Measurements from ENCODE around the gene CRCP.
A peak's percentile ranks its signal among the peaks of the same experiment; 100 is the strongest.
"Not testable (repeated sequence)": the region's sequence is repeated elsewhere in the genome, so short reads cannot be mapped to it uniquely, and the experiment has no call there.

Gene CRCP

GRCh38 chr7:66125781-66126352, 11.2 kb downstream of the CRCP start:
- H3K4me1 Mint-ChIP-seq (ENCODE audit: low read depth), result peaks cover 49% of the 10 kb centered on the region
- H3K9me3 Mint-ChIP-seq, H3K27me3 Mint-ChIP-seq: not testable (repeated sequence)
- peak overlapping the region; percentile 1 for H3K4me3 Mint-ChIP-seq
- peak overlapping the region; percentile 43 for H3K27ac Mint-ChIP-seq
- peaks cover 32% of the 10 kb centered on the region for H3K36me3 Mint-ChIP-seq (ENCODE audit: low read depth)

GRCh38 chr7:66127172-66127571, 12.5 kb downstream of the CRCP start:
- H3K36me3 Mint-ChIP-seq (ENCODE audit: low read depth), result peaks cover 44% of the 10 kb centered on the region
- H3K4me3 Mint-ChIP-seq, H3K27ac Mint-ChIP-seq, H3K9me3 Mint-ChIP-seq, H3K27me3 Mint-ChIP-seq: not testable (repeated sequence)
- H3K4me1 Mint-ChIP-seq (ENCODE audit: low read depth), result peaks cover 45% of the 10 kb centered on the region

DNA sequence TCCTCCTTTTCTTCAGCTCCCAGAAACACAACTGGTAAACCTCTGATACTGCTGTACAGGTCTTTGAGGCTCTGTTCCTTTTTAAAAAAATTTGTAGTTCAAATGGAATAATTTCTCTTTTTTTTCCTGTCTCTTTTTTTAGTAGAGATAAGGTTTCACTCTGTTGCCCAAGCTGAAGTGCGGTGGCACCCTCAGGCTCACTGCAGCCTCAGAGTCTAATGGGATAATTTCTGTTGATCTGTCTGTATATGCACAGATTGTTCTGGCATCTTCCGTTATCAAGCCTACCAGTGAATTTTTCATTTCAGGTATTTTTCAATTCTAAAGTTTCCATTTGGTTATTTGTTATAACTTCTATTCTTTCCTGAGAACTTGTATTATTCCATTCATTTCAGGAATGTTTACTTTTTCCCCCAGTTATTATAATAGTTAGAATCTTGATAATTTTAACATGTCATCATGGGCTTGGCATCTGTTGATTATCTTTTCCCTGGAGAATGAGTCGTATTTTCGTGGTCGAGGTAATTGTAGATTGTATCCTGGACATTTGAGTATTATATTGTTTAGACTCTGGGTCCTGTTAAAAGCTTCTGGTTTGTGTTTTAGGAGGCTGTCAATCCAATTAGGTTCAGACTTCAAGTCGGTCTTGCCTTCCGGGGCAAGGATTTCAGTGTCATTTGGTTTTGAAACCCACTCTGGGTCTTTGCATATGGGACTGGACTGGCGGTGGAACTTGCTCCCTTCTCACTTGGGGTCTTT, 24.5 kb downstream of the CRCP start:
- no peaks in the 10 kb centered on the region for H3K4me1 Mint-ChIP-seq (ENCODE audit: low read depth)

GRCh38 chr7:66140924-66141323, 26.3 kb downstream of the CRCP start:
- Mint-ChIP-seq H3K4me3 (no peak overlapping the region), H3K27me3 (no peaks in the 10 kb centered on the region), H3K27ac (no peak overlapping the region), H3K9me3 (no peaks in the 10 kb centered on the region), H3K4me1 (ENCODE audit: low read depth) (no peaks in the 10 kb centered on the region), H3K36me3 (ENCODE audit: low read depth) (peaks cover 84% of the 10 kb centered on the region)

More for the DNA sequence above, 24.5 kb downstream of the CRCP start:
- H3K4me3 Mint-ChIP-seq, result no peak overlapping the region
- no peaks in the 10 kb centered on the region for H3K27me3 Mint-ChIP-seq
- H3K36me3 Mint-ChIP-seq (ENCODE audit: low read depth), result peaks cover 87% of the 10 kb centered on the region
- H3K9me3 Mint-ChIP-seq, result no peaks in the 10 kb centered on the region
- H3K27ac Mint-ChIP-seq, result no peak overlapping the region

GRCh38 chr7:66142334-66142733, 27.7 kb downstream of the CRCP start:
- Mint-ChIP-seq H3K27me3 (no peaks in the 10 kb centered on the region), H3K4me3 (no peak overlapping the region), H3K9me3 (no peaks in the 10 kb centered on the region), H3K27ac (no peak overlapping the region), H3K36me3 (ENCODE audit: low read depth) (peaks cover 83% of the 10 kb centered on the region), H3K4me1 (ENCODE audit: low read depth) (peaks cover 4% of the 10 kb centered on the region)

- Mint-ChIP-seq H3K4me1 (ENCODE audit: low read depth) (peaks cover 6% of the 10 kb centered on the region), H3K9me3 (no peaks in the 10 kb centered on the region), H3K27me3 (no peaks in the 10 kb centered on the region), H3K36me3 (ENCODE audit: low read depth) (peaks cover 79% of the 10 kb centered on the region), H3K27ac (no peak overlapping the region), H3K4me3 (no peak overlapping the region)
These were observed 28.3 kb downstream of the CRCP start for GRCh38 chr7:66142996-66143395.

DNA sequence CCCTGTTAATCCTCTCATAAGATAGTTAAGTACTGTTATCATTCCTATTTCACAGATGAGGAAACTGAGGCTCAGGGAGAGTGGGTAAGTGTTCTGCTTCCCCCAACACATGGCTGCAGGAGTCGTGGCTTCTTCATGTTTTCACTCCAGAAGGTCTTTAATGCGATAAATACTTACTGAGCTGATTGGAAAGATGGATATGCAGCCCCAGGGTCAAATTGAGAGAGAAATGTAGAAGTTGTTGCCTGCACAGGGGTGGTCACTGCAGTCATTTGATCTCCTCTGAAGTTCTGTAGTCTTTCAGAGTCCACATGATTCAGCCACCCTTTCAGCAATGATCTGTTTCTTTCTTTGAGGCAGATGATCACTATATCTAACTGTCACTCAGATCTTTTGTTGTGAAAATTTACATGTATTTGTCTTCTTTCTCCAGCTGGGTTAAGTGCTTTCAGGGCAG, 29.3 kb downstream of the CRCP start:
- Mint-ChIP-seq H3K9me3 (no peaks in the 10 kb centered on the region), H3K36me3 (ENCODE audit: low read depth) (peaks cover 79% of the 10 kb centered on the region), H3K27ac (peak overlapping the region; percentile 64), H3K4me1 (ENCODE audit: low read depth) (peaks cover 15% of the 10 kb centered on the region), H3K4me3 (no peak overlapping the region), H3K27me3 (no peaks in the 10 kb centered on the region)

GRCh38 chr7:66145400-66146104, 30.9 kb downstream of the CRCP start:
- no peak overlapping the region for H3K27ac Mint-ChIP-seq
- no peaks in the 10 kb centered on the region for H3K9me3 Mint-ChIP-seq
- peaks cover 22% of the 10 kb centered on the region for H3K4me1 Mint-ChIP-seq (ENCODE audit: low read depth)
- no peak overlapping the region for H3K4me3 Mint-ChIP-seq
- H3K36me3 Mint-ChIP-seq (ENCODE audit: low read depth), result peaks cover 77% of the 10 kb centered on the region
- H3K27me3 Mint-ChIP-seq, result no peaks in the 10 kb centered on the region

GRCh38 chr7:66146701-66147100, 32.1 kb downstream of the CRCP start:
- Mint-ChIP-seq H3K4me3 (no peak overlapping the region), H3K9me3 (no peaks in the 10 kb centered on the region), H3K4me1 (ENCODE audit: low read depth) (peaks cover 22% of the 10 kb centered on the region), H3K27me3 (no peaks in the 10 kb centered on the region), H3K36me3 (ENCODE audit: low read depth) (peaks cover 72% of the 10 kb centered on the region), H3K27ac (no peak overlapping the region)

GRCh38 chr7:66147657-66148056, 33.0 kb downstream of the CRCP start:
- H3K9me3 Mint-ChIP-seq, H3K27me3 Mint-ChIP-seq, H3K4me3 Mint-ChIP-seq, H3K27ac Mint-ChIP-seq: not testable (repeated sequence)
- Mint-ChIP-seq H3K4me1 (ENCODE audit: low read depth) (peaks cover 22% of the 10 kb centered on the region), H3K36me3 (ENCODE audit: low read depth) (peaks cover 73% of the 10 kb centered on the region)

GRCh38 chr7:66150471-66150870, 35.8 kb downstream of the CRCP start:
- no peaks in the 10 kb centered on the region for H3K27me3 Mint-ChIP-seq
- no peaks in the 10 kb centered on the region for H3K9me3 Mint-ChIP-seq
- no peak overlapping the region for H3K4me3 Mint-ChIP-seq
- H3K27ac Mint-ChIP-seq, result peak overlapping the region; percentile 52
- H3K4me1 Mint-ChIP-seq (ENCODE audit: low read depth), result peaks cover 22% of the 10 kb centered on the region
- peaks cover 71% of the 10 kb centered on the region for H3K36me3 Mint-ChIP-seq (ENCODE audit: low read depth)

GRCh38 chr7:66152371-66153191, 37.9 kb downstream of the CRCP start:
- peaks cover 17% of the 10 kb centered on the region for H3K4me1 Mint-ChIP-seq (ENCODE audit: low read depth)
- H3K27ac Mint-ChIP-seq, result no peak overlapping the region
- no peak overlapping the region for H3K4me3 Mint-ChIP-seq
- H3K27me3 Mint-ChIP-seq, result no peaks in the 10 kb centered on the region
- peaks cover 65% of the 10 kb centered on the region for H3K36me3 Mint-ChIP-seq (ENCODE audit: low read depth)
- H3K9me3 Mint-ChIP-seq, result no peaks in the 10 kb centered on the region

GRCh38 chr7:66153691-66154090, 39.0 kb downstream of the CRCP start:
- Mint-ChIP-seq H3K27me3 (no peaks in the 10 kb centered on the region), H3K9me3 (no peaks in the 10 kb centered on the region), H3K36me3 (ENCODE audit: low read depth) (peaks cover 69% of the 10 kb centered on the region), H3K27ac (no peak overlapping the region), H3K4me1 (ENCODE audit: low read depth) (peaks cover 9% of the 10 kb centered on the region), H3K4me3 (no peak overlapping the region)

- peaks cover 59% of the 10 kb centered on the region for H3K36me3 Mint-ChIP-seq (ENCODE audit: low read depth)
These were observed 41.4 kb downstream of the CRCP start for GRCh38 chr7:66156035-66156434.

DNA sequence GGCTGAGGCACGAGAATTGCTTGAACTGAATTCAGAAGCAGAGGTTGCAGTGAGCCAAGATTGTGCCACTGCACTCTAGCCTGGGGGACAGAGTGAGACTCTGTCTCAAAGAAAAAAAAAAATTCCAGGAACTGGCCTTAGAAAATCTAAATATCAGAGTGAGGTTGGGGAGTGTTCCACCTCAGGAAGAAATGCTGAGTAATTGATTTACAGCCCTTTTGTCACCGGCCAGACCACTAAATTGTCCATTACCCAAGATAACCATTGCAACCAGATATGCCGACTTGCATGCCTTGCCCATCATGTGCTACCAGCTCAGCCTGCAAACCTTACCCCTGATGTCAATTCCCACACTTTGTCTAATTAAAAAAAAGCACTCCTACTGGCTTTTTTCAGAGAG, 42.4 kb downstream of the CRCP start:
- Mint-ChIP-seq H3K27me3 (no peaks in the 10 kb centered on the region), H3K4me3 (no peak overlapping the region), H3K36me3 (ENCODE audit: low read depth) (peaks cover 56% of the 10 kb centered on the region), H3K27ac (no peak overlapping the region), H3K9me3 (no peaks in the 10 kb centered on the region), H3K4me1 (ENCODE audit: low read depth) (no peaks in the 10 kb centered on the region)

More at GRCh38 chr7:66156035-66156434, 41.4 kb downstream of the CRCP start:
- not testable (repeated sequence) for H3K4me1 Mint-ChIP-seq (ENCODE audit: low read depth); H3K27me3 Mint-ChIP-seq; H3K4me3 Mint-ChIP-seq; H3K9me3 Mint-ChIP-seq; H3K27ac Mint-ChIP-seq
